SK-N-SH (cell line): ENCODE data around the gene TMEM94. TPM values are rescaled to one million over a fixed set of nuclear protein-coding genes. Genes with fewer than 3 reads are reported as not detected.

Experiments used
- CTCF ChIA-PET: fragments of 300-600, 350-600 bp; formaldehyde crosslinking; extraction: SDS; loops from one replicate; lab custom pipeline; 2021; lab: Yijun Ruan, JAX
- POLR2A ChIA-PET: fragments of 350-600 bp; sonication (Branson Sonifier 250); formaldehyde crosslinking; extraction: SDS; loops from one replicate; lab custom pipeline; 2020; ENCODE audit warnings: antibody characterized with exemption, inconsistent platforms; lab: Yijun Ruan, JAX
- DNase-seq: peaks from one replicate; pipeline ENCODE4 v3.0.0; 2012
- H2AFZ ChIP-seq: fragments of 200-600 bp; sonication (generic); 2 replicates; pipeline ENCODE4 v1.8.1; 2016; ENCODE audit warnings: antibody characterized with exemption, mild to moderate bottlenecking, low read depth
- H3F3A ChIP-seq: fragments of 200-600 bp; sonication (generic); replicated peaks from 2 replicates; pipeline ENCODE3; 2016; ENCODE audit warnings: antibody characterized with exemption, mild to moderate bottlenecking; ENCODE audit not compliant: insufficient read depth
- H3K27ac ChIP-seq, 2 experiments: fragments of 200-500 bp in 1 of 2; fragments of 200-600 bp in 1 of 2; sonication (Bioruptor generic) in 1 of 2; sonication (generic), shearing (Covaris generic) in 1 of 2; 2 replicates each; pipeline versions ENCODE4 v1.5.1 to v1.6.1; 2014 to 2016; ENCODE audit warnings: low read depth in 2 of 2, inconsistent platforms in 1 of 2, low read length in 1 of 2, mild to moderate bottlenecking in 1 of 2, mixed read lengths in 1 of 2
- H3K27me3 ChIP-seq: fragments of 200-600 bp; sonication (generic), shearing (Covaris generic); 2 replicates; pipeline ENCODE4 v1.6.1; 2016; ENCODE audit warnings: mixed run types; ENCODE audit not compliant: insufficient read depth
- H3K36me3 ChIP-seq, 2 experiments: fragments of 200-500 bp in 1 of 2; fragments of 200-600 bp in 1 of 2; sonication (Bioruptor generic) in 1 of 2; sonication (generic) in 1 of 2; replicated peaks in 1 of 2; 2 replicates each; pipeline versions ENCODE3 to v1.5.1; 2014 to 2016; ENCODE audit warnings: low read length in 1 of 2, mild to moderate bottlenecking in 1 of 2; ENCODE audit not compliant: insufficient read depth in 2 of 2, control insufficient read depth in 1 of 2
- H3K4me1 ChIP-seq, 2 experiments: fragments of 200-500 bp in 1 of 2; fragments of 200-600 bp in 1 of 2; sonication (Bioruptor generic) in 1 of 2; sonication (generic), shearing (Covaris generic) in 1 of 2; 2 replicates each; pipeline versions ENCODE4 v1.5.1 to v1.6.1; 2014 to 2016; ENCODE audit warnings: low read depth in 1 of 2, low read length in 1 of 2, mixed run types in 1 of 2; ENCODE audit not compliant: insufficient read depth in 2 of 2, control insufficient read depth in 1 of 2
- H3K4me2 ChIP-seq: fragments of 200-600 bp; sonication (generic), shearing (Covaris generic); 2 replicates; pipeline ENCODE4 v1.6.1; 2017; ENCODE audit warnings: mixed run types
- H3K4me3 ChIP-seq, 2 experiments: fragments of 200-500 bp in 1 of 2; fragments of 200-600 bp in 1 of 2; sonication (Bioruptor generic) in 1 of 2; sonication (generic), shearing (Covaris generic) in 1 of 2; 2 replicates each; pipeline versions ENCODE4 v1.5.1 to v1.8.1; 2014 to 2016; ENCODE audit warnings: low read depth in 2 of 2, inconsistent platforms in 1 of 2, low read length in 1 of 2, mild to moderate bottlenecking in 1 of 2, mixed read lengths in 1 of 2, moderate library complexity in 1 of 2
- H3K79me2 ChIP-seq: fragments of 200-600 bp; sonication (generic); 2 replicates; pipeline ENCODE4 v1.8.1; 2017; ENCODE audit warnings: mild to moderate bottlenecking; ENCODE audit not compliant: insufficient read depth
- H3K9ac ChIP-seq: fragments of 200-600 bp; sonication (generic); 2 replicates; pipeline ENCODE4 v1.6.1; 2017; ENCODE audit warnings: mixed run types
- H3K9me2 ChIP-seq: fragments of 200-600 bp; sonication (generic); 2 replicates; pipeline ENCODE4 v1.6.1; 2017; ENCODE audit warnings: mixed run types
- H3K9me3 ChIP-seq: fragments of 200-600 bp; sonication (generic); 2 replicates; pipeline ENCODE4 v1.6.1; 2017; ENCODE audit warnings: mixed run types, mild to moderate bottlenecking, moderate library complexity
- H4K20me1 ChIP-seq: fragments of 200-600 bp; sonication (generic); 2 replicates; pipeline ENCODE4 v1.6.1; 2017; ENCODE audit warnings: mild to moderate bottlenecking, mixed run types; ENCODE audit not compliant: insufficient read depth
- CHD2 ChIP-seq: fragments of 150-350 bp; IDR thresholded peaks from 2 replicates; pipeline ENCODE4 v1.6.1; 2018; ENCODE audit warnings: low read length; ENCODE audit not compliant: partially characterized antibody
- FOSL2 ChIP-seq: IDR thresholded peaks from 2 replicates; pipeline ENCODE4 v1.4.0; 2012; ENCODE audit warnings: low read depth, mild to moderate bottlenecking, moderate library complexity, borderline replicate concordance
- GATA2 ChIP-seq: sonication (generic); formaldehyde crosslinking; IDR thresholded peaks from 2 replicates; pipeline ENCODE4 v1.5.0; 2020; ENCODE audit warnings: mild to moderate bottlenecking, missing genetic modification reagents
- IRF3 ChIP-seq: fragments of 150-350 bp; IDR thresholded peaks from 2 replicates; pipeline ENCODE4 v1.6.1; 2016; ENCODE audit warnings: mild to moderate bottlenecking, low read depth, low read length
- MAX ChIP-seq: IDR thresholded peaks from 2 replicates; pipeline ENCODE4 v1.4.0; 2012; ENCODE audit warnings: low read depth
- MEF2A ChIP-seq: IDR thresholded peaks from 2 replicates; pipeline ENCODE4 v1.4.0; 2012; ENCODE audit warnings: low read depth, borderline replicate concordance
- MXI1 ChIP-seq: IDR thresholded peaks from 2 replicates; pipeline ENCODE4 v1.6.1; 2012; ENCODE audit warnings: mild to moderate bottlenecking, low read depth, low read length, improper control_type of control experiment
- POLR2AphosphoS5 ChIP-seq: IDR thresholded peaks from 2 replicates; pipeline ENCODE4 v1.6.1; 2012; ENCODE audit warnings: low read depth, low read length
- REST ChIP-seq: IDR thresholded peaks from 2 replicates; pipeline ENCODE4 v1.6.1; 2012; ENCODE audit warnings: mild to moderate bottlenecking, low read depth, low read length, moderate library complexity
- RXRA ChIP-seq: IDR thresholded peaks from 2 replicates; pipeline ENCODE4 v1.4.0; 2012; ENCODE audit warnings: low read depth, mild to moderate bottlenecking, borderline replicate concordance
- SIN3A ChIP-seq: IDR thresholded peaks from 2 replicates; pipeline ENCODE4 v1.6.1; 2012; ENCODE audit warnings: low read depth, mild to moderate bottlenecking, low read length, moderate library complexity, borderline replicate concordance
- WGBS: methylation state at CpG from one replicate; pipeline ENCODE4 v1.1.6; 2017; ENCODE audit warnings: low lambda C conversion rate; 5-methylcytosine and 5-hydroxymethylcytosine counted together
- polyA plus RNA-seq, 3 experiments: library from polyadenylated mRNA; depleted of rRNA; stranded (reverse); fragments of >200 nt; gene quantifications; 2 replicates each; pipeline ENCODE4 v1.2.3, GENCODE V29; 2012

TMEM94 gene
- polyA plus RNA-seq, 1 of the 3 experiments (the other 2 are of a cell fraction) = 89.9 TPM

GRCh38 chr17:75514299-75514918 is 58.0 kb downstream of the TMEM94 start:
- Histone ChIP-seq H3K4me3 (peak overlapping the region; percentile 81 to 98), H3K27me3 (no peaks in the 10 kb centered on the region), H3K79me2 (peaks cover 24% of the 10 kb centered on the region; the same call in 1 of the 2 replicates)
- 0 out of 2 replicates have a peak, but pooled peaks have one; percentile 7 for TF ChIP-seq FOSL2
- no peak for TF ChIP-seq RXRA
- TF ChIP-seq MAX = no peak
- TF ChIP-seq REST = no peak
- no peak; the same call in 1 of the 2 replicates for TF ChIP-seq SIN3A
- TF ChIP-seq IRF3 = no peak
- TF ChIP-seq, all 33 proteins: peak for 1
- peak overlapping the region; percentile 100 for H3K4me2 ChIP-seq
- DNase-seq = peak; percentile 64
- ChIA-PET CTCF (interaction anchor here (0.7 to 1.8 kb wide), 13 partner anchors 9 to 236 kb away, joined by 3 to 9 read pairs (median 3); partner anchors contain the start of genes RECQL5, SAP30BP and SMIM5), POLR2A (interaction anchor here (0.7 kb wide), 1 partner anchor 15 kb away, joined by 3 read pairs; no protein-coding TSS in a partner anchor)
- H3K9ac ChIP-seq = peak overlapping the region; percentile 78
- H3K27ac ChIP-seq = peak overlapping the region; percentile 14 to 68; a peak in 2 of 4 replicates
- H3K36me3 ChIP-seq = peaks cover 4 to 7% of the 10 kb centered on the region in 2 experiments
- H3K4me1 ChIP-seq = peaks cover 0 to 35% of the 10 kb centered on the region in 2 experiments; a peak in 1 of 4 replicates
- no peaks in the 10 kb centered on the region for H3K9me2 ChIP-seq
- H3F3A ChIP-seq = no peaks in the 10 kb centered on the region
- H2AFZ ChIP-seq = no peak overlapping the region
- H4K20me1 ChIP-seq = peaks cover 32% of the 10 kb centered on the region
- 14% methylated on average over 10 of the region's 15 CpGs for WGBS
- no peaks in the 10 kb centered on the region for H3K9me3 ChIP-seq

- no peak for DNase-seq
- peaks cover 30% of the 10 kb centered on the region for H4K20me1 ChIP-seq
- TF ChIP-seq MXI1 (no peak), CHD2 (no peak), MAX (no peak), GATA2 (CRISPR knock-in tag) (no peak), POLR2AphosphoS5 (peak; percentile 44; the same call in 1 of the 2 replicates), REST (no peak), MEF2A (no peak)
- TF ChIP-seq, all 33 proteins: peak for 1
- H2AFZ ChIP-seq = 0 out of 2 replicates have a peak overlapping the region, but pooled peaks have one; percentile 52
- peaks cover 10% of the 10 kb centered on the region in 2 experiments for H3K36me3 ChIP-seq
- no peaks in the 10 kb centered on the region for H3F3A ChIP-seq
- H3K79me2 ChIP-seq = peaks cover 24% of the 10 kb centered on the region; the same call in 1 of the 2 replicates
- peak overlapping the region; percentile 78 for H3K9ac ChIP-seq
- peak overlapping the region; percentile 81 to 98 for H3K4me3 ChIP-seq
- ChIA-PET CTCF (interaction anchor here (0.7 to 1.8 kb wide), 10 partner anchors 10 to 235 kb away, joined by 3 to 9 read pairs (median 4); partner anchors contain the start of genes RECQL5, SAP30BP and SMIM5), POLR2A (interaction anchor here (0.7 kb wide), 1 partner anchor 16 kb away, joined by 3 read pairs; no protein-coding TSS in a partner anchor)
- peak overlapping the region; percentile 100 for H3K4me2 ChIP-seq
- no peaks in the 10 kb centered on the region for H3K9me2 ChIP-seq
- H3K27ac ChIP-seq = peak overlapping the region; percentile 14 to 68; a peak in 2 of 4 replicates
- peaks cover 0 to 33% of the 10 kb centered on the region in 2 experiments; a peak in 1 of 4 replicates for H3K4me1 ChIP-seq
- no peaks in the 10 kb centered on the region for H3K27me3 ChIP-seq
- under 1% methylated on average over 33 of the region's 50 CpGs for WGBS
- H3K9me3 ChIP-seq = no peaks in the 10 kb centered on the region
Measured at GRCh38 chr17:75514919-75515495, 58.6 kb downstream of the TMEM94 start.
